Transverse colon (tissue), 4 donors: Measurements from ENCODE around the gene AS3MT.

ENCODE experiments used
- POLR2A ChIP-seq: fragments of 450-650 bp; IDR thresholded peaks from one replicate; pipeline ENCODE4 v1.6.1; 2016; ENCODE audit warnings: antibody characterized with exemption, mild to moderate bottlenecking, moderate library complexity
- POLR2AphosphoS5 ChIP-seq, 3 donors: sonication (generic); formaldehyde crosslinking; IDR thresholded peaks; one replicate each; pipeline ENCODE4 v1.6.1; 2016; ENCODE audit warnings: antibody characterized with exemption in 3 of 3
- TF ChIP-seq, protein P1 (sequence below), 5 experiments: fragments of 200-600 bp in 3 of 5; fragments of 450-650 bp in 2 of 5; sonication (generic) in 3 of 5; IDR thresholded peaks; 1 replicate in 2 of 5; 2 replicates in 3 of 5; pipeline ENCODE4 v1.5.1; 2016 to 2017; ENCODE audit warnings: antibody characterized with exemption in 5 of 5, inconsistent platforms in 3 of 5, mild to moderate bottlenecking in 2 of 5, moderate library complexity in 1 of 5

DNA sequence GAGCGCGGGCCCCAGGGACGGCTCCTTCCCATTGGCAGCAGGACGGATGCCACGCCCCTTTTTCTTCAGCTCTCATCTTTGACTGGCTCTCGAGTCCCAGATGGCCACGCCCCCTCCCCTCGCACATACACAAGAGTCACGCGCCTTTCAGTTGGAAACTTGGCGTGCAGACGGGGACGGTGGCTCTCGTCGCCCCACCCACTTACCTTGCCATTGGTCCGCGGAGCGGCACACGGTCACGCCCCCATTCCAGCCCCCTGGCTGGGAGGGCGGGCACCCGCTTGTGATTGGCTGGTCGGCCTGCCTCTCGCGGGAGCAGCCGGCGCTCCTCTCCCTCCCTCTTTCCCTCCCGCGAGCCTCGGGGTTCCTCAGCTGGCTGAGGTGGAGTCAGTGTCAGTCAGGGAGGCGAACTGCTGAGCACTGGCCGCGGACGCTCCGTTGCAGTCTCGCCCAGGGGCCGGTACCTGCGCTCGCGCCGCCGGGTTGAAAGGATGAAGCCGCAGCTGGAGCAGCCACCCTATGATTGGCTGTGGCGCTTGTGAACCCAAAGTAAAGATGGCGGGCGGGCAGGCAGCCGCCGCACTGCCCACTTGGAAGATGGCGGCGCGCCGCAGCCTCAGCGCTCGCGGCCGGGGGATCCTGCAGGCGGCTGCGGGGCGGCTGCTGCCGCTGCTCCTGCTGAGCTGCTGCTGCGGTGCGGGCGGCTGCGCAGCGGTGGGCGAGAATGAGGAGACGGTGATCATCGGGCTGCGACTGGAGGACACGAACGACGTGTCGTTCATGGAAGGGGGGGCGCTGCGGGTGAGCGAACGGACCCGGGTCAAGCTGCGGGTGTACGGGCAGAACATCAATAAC is 48.9 kb downstream of the AS3MT start, which contains the start of gene CNNM2:
- TF ChIP-seq, protein P1, sequence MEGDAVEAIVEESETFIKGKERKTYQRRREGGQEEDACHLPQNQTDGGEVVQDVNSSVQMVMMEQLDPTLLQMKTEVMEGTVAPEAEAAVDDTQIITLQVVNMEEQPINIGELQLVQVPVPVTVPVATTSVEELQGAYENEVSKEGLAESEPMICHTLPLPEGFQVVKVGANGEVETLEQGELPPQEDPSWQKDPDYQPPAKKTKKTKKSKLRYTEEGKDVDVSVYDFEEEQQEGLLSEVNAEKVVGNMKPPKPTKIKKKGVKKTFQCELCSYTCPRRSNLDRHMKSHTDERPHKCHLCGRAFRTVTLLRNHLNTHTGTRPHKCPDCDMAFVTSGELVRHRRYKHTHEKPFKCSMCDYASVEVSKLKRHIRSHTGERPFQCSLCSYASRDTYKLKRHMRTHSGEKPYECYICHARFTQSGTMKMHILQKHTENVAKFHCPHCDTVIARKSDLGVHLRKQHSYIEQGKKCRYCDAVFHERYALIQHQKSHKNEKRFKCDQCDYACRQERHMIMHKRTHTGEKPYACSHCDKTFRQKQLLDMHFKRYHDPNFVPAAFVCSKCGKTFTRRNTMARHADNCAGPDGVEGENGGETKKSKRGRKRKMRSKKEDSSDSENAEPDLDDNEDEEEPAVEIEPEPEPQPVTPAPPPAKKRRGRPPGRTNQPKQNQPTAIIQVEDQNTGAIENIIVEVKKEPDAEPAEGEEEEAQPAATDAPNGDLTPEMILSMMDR (IDR thresholded peaks at IDR 0.05), result peak in 1 of 5 experiments; percentile 10
- TF ChIP-seq POLR2A (peak; percentile 63), POLR2AphosphoS5 (IDR thresholded peaks at IDR 0.05) (peak; percentile 47 to 85 (median 72))
